Gastrocnemius medialis (tissue), 4 donors: ENCODE measurements around the gene PEAK1.

Source experiments
- POLR2A ChIP-seq, 2 donors: fragments of 450-650 bp; IDR thresholded peaks; one replicate each; pipeline ENCODE4 v1.6.1; 2017; ENCODE audit warnings: antibody characterized with exemption in 2 of 2, mild to moderate bottlenecking in 2 of 2, moderate library complexity in 2 of 2
- TF ChIP-seq, protein P1 (sequence below), 5 experiments: fragments of 450-650 bp in 3 of 5; fragments of 200-600 bp in 2 of 5; sonication (generic) in 2 of 5; IDR thresholded peaks in 4 of 5; conservative IDR thresholded peaks in 1 of 5; 1 replicate in 4 of 5; 2 replicates in 1 of 5; pipeline ENCODE4 v1.5.1; 2016 to 2019; ENCODE audit warnings: antibody characterized with exemption in 5 of 5, mild to moderate bottlenecking in 3 of 5, moderate library complexity in 3 of 5

DNA sequence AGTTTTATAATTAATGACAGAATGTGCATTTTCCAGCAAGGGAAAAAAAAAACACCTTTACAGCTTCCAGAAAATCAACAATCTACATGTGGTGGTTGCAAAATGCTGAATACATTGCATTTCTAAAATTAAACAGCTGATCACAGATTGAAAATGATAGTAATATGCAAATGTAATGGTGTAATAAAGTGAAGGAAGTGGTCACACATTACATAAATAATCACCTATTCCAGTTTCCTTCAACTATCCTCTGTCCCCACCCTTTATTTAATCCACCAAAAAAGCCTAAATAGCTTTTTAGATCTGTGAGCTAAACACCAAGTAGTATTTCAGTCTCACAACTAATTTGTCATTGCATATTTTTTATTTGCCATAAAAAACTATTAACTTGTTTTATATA is 110.5 kb downstream of the PEAK1 start:
- TF ChIP-seq, protein P1, sequence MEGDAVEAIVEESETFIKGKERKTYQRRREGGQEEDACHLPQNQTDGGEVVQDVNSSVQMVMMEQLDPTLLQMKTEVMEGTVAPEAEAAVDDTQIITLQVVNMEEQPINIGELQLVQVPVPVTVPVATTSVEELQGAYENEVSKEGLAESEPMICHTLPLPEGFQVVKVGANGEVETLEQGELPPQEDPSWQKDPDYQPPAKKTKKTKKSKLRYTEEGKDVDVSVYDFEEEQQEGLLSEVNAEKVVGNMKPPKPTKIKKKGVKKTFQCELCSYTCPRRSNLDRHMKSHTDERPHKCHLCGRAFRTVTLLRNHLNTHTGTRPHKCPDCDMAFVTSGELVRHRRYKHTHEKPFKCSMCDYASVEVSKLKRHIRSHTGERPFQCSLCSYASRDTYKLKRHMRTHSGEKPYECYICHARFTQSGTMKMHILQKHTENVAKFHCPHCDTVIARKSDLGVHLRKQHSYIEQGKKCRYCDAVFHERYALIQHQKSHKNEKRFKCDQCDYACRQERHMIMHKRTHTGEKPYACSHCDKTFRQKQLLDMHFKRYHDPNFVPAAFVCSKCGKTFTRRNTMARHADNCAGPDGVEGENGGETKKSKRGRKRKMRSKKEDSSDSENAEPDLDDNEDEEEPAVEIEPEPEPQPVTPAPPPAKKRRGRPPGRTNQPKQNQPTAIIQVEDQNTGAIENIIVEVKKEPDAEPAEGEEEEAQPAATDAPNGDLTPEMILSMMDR (IDR thresholded peaks at IDR 0.05 in 4 of 5, conservative IDR thresholded peaks at IDR 0.05 in 1 of 5), result no peak
- no peak for TF ChIP-seq POLR2A (IDR thresholded peaks at IDR 0.05)
